ENCODE measurements around the gene KAZN. TPM values are rescaled to one million over a fixed set of nuclear protein-coding genes. Genes with fewer than 3 reads are reported as not detected.

Gene KAZN
- total and polyA plus RNA-seq, 4 experiments from 2014 or later, result 0.08 to 0.47 TPM; not detected in 2

DNA sequence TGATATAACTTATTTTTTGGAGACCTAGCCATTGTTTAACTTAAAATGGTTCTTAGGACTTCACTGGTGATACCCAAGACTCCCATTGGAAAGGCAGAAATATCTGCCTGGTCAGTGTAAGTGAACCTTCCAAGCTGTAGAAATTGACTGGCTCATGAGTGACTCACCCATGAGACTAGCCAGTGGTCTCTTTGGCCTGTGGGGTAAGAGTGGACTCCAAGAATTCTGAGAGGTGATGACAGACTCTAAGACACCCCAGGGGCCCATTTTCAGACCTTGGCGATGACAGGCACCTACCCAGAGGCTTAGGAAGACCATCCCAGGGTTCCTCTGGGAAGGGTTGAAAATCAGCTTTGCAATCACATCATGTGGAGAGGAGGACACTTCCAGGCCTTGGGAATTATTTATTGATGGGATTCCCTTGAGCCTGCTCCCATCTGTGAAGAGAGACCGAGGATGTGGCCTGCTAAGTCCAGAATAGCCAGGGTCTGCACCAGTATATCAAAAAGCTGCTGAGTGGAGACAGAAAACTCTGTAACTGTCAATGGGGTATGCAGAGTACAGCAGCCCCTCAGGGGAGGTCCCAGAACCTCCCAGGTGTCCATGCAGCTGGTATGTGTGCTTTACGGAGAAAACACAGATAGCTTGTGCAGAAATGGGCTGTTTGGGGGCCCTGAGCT lies 78.9 kb downstream of the KAZN start:
- H3K4me3 ChIP-seq (ENCODE audit: low read length in 2 of 2), result no peak overlapping the region
- H3K27ac ChIP-seq (ENCODE audit: low read depth, low read length), result no peak overlapping the region
- Mint-ChIP-seq H3K36me3 (no peaks in the 10 kb centered on the region), H3K9me3 (peaks cover 0 to 7% (median 0%) of the 10 kb centered on the region in 8 donors), H3K4me3 (no peak overlapping the region), H3K4me1 (no peaks in the 10 kb centered on the region), H3K27ac (no peak overlapping the region), H3K27me3 (peaks cover 0 to 2% of the 10 kb centered on the region in 2 donors)
- no peak for DNase-seq
- H3K36me3 ChIP-seq (ENCODE audit: insufficient read depth, low read length), result no peaks in the 10 kb centered on the region
- no peaks in the 10 kb centered on the region for H3K27me3 ChIP-seq (ENCODE audit: insufficient read depth, low read length)
- CTCF ChIA-PET (ENCODE audit: partially characterized antibody), result no interaction called here
- intact Hi-C loops (cut with micrococcal nuclease), result no loop called here
- no peaks in the 10 kb centered on the region for H3K9me3 ChIP-seq (ENCODE audit: control insufficient read depth in 1 of 2, low read length in 2 of 2)
- POLR2A ChIA-PET (ENCODE audit: partially characterized antibody), result no interaction called here
- H3K4me1 ChIP-seq (ENCODE audit: insufficient read depth, low read length), result no peaks in the 10 kb centered on the region

DNA sequence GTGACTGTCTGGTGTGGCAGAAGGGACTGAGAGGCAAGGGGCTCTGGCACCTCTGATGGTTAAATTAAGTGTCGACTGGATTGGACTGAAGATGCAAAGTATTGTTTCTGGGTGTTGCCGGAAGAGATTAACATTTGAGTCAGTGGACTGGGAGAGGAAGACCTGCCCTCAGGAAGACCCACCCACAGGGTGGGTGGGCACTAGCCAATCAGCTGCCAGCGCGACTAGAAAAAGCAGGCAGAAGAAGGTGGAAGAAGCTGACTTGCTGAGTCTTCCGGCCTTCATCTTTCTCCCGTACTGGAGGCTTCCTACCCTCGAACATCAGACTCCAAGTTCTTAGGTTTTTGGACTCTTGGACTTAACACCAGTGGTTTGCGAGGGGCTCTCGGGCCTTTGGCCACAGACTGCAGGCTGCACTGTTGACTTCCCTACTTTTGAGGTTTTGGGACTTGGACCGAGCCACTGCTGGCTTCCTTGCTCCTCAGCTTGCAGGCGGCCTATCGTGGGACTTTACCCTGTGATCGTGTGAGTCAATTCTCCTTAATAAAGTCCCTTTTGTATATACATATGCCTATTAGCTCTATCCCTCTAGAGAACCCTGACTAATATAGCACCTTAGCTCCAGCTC lies 79.6 kb downstream of the KAZN start:
- intact Hi-C loops (cut with micrococcal nuclease), result no loop called here
- Mint-ChIP-seq H3K27me3 (peaks cover 0 to 2% of the 10 kb centered on the region in 2 donors), H3K36me3 (no peaks in the 10 kb centered on the region), H3K4me1 (no peaks in the 10 kb centered on the region), H3K9me3 (peaks cover 0 to 7% (median 0%) of the 10 kb centered on the region in 8 donors), H3K27ac (no peak overlapping the region), H3K4me3 (peak overlapping the region in 1 of 8 donors; percentile 29)
- DNase-seq, result no peak
- no peaks in the 10 kb centered on the region for H3K4me1 ChIP-seq (ENCODE audit: insufficient read depth, low read length)
- POLR2A ChIA-PET (ENCODE audit: partially characterized antibody), result no interaction called here
- no peak overlapping the region for H3K27ac ChIP-seq (ENCODE audit: low read depth, low read length)
- no peak overlapping the region for H3K4me3 ChIP-seq (ENCODE audit: low read length in 2 of 2)
- no peaks in the 10 kb centered on the region for H3K36me3 ChIP-seq (ENCODE audit: insufficient read depth, low read length)
- no peaks in the 10 kb centered on the region for H3K27me3 ChIP-seq (ENCODE audit: insufficient read depth, low read length)
- CTCF ChIA-PET (ENCODE audit: partially characterized antibody), result no interaction called here
- no peaks in the 10 kb centered on the region for H3K9me3 ChIP-seq (ENCODE audit: control insufficient read depth in 1 of 2, low read length in 2 of 2)

DNA sequence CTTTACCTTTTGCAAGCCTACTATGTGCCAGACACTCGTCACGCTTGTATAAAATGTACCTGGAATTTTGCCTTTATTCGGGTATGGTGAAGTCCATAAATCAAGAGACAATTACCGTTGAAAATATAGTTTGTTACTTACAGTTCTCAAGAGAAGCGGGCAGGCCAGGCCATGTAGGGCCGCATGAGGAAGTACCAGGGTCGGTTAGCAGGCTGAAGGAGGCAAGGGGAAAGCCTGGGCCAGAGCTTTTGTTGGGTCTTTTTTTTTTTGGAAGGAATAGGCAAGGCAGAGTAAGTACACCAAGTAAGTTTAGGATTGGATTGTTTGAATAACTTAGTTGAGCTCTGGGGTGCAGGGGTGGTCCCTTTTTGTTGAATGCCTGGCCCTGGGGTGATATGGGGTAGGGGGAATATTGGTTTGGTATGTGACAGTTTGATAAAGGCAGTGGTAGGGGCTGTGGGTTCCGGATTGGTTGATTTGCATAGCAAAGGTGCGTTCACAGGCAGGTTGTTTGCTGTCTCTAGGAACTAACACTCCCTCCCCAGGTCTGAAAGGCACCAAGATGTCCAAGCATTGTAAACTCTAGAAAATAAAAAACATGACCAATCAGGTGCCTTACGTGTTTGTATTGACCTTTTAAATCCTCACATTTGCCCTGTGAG lies 80.7 kb downstream of the KAZN start:
- ChIA-PET POLR2A (ENCODE audit: partially characterized antibody) (no interaction called here), CTCF (ENCODE audit: partially characterized antibody) (no interaction called here)
- H3K27ac ChIP-seq (ENCODE audit: low read depth, low read length), result no peak overlapping the region
- H3K27me3 Mint-ChIP-seq, result peaks cover 0 to 2% of the 10 kb centered on the region in 2 donors
- no peaks in the 10 kb centered on the region for H3K36me3 Mint-ChIP-seq
- H3K36me3 ChIP-seq (ENCODE audit: insufficient read depth, low read length), result no peaks in the 10 kb centered on the region
- no peaks in the 10 kb centered on the region for H3K4me1 Mint-ChIP-seq
- intact Hi-C loops (cut with micrococcal nuclease), result no loop called here
- no peaks in the 10 kb centered on the region for H3K4me1 ChIP-seq (ENCODE audit: insufficient read depth, low read length)
- no peak overlapping the region for H3K27ac Mint-ChIP-seq
- H3K9me3 Mint-ChIP-seq, result peaks cover 0 to 8% (median 0%) of the 10 kb centered on the region in 8 donors
- no peak for DNase-seq
- H3K9me3 ChIP-seq (ENCODE audit: control insufficient read depth in 1 of 2, low read length in 2 of 2), result no peaks in the 10 kb centered on the region
- H3K4me3 ChIP-seq (ENCODE audit: low read length in 2 of 2), result no peak overlapping the region
- no peak overlapping the region for H3K4me3 Mint-ChIP-seq
- no peaks in the 10 kb centered on the region for H3K27me3 ChIP-seq (ENCODE audit: insufficient read depth, low read length)

DNA sequence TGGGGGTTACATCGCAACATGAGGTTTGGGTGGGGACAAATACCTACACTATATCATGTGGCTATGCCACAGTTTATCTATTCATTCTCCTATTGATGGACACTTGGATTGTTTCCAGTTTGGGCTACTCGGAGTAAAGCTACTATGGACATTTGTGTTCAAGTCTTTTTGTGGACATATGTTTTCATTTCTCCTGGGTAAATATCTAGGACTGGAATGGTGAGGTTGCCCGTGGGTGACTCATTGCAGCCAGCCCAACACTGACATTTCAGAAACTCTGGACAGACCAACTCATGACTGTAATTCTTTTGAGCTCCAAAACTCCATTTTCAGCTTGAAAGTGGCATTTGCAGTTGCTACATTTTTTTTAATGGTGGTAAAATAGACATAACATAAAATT lies 82.7 kb downstream of the KAZN start:
- Histone ChIP-seq H3K36me3 (ENCODE audit: insufficient read depth, low read length) (no peaks in the 10 kb centered on the region), H3K9me3 (ENCODE audit: control insufficient read depth in 1 of 2, low read length in 2 of 2) (no peaks in the 10 kb centered on the region), H3K4me3 (ENCODE audit: low read length in 2 of 2) (no peak overlapping the region), H3K27ac (ENCODE audit: low read depth, low read length) (no peak overlapping the region), H3K27me3 (ENCODE audit: insufficient read depth, low read length) (no peaks in the 10 kb centered on the region), H3K4me1 (ENCODE audit: insufficient read depth, low read length) (no peaks in the 10 kb centered on the region)
- H3K27me3 Mint-ChIP-seq, result peaks cover 2% of the 10 kb centered on the region in 2 donors
- no peak overlapping the region for H3K4me3 Mint-ChIP-seq
- H3K27ac Mint-ChIP-seq, result no peak overlapping the region
- no peak for DNase-seq
- CTCF ChIA-PET (ENCODE audit: partially characterized antibody), result no interaction called here
- no peaks in the 10 kb centered on the region for H3K36me3 Mint-ChIP-seq
- peaks cover 0 to 24% (median 5%) of the 10 kb centered on the region in 8 donors for H3K9me3 Mint-ChIP-seq
- intact Hi-C loops (cut with micrococcal nuclease), result no loop called here
- POLR2A ChIA-PET (ENCODE audit: partially characterized antibody), result no interaction called here
- H3K4me1 Mint-ChIP-seq, result no peaks in the 10 kb centered on the region

DNA sequence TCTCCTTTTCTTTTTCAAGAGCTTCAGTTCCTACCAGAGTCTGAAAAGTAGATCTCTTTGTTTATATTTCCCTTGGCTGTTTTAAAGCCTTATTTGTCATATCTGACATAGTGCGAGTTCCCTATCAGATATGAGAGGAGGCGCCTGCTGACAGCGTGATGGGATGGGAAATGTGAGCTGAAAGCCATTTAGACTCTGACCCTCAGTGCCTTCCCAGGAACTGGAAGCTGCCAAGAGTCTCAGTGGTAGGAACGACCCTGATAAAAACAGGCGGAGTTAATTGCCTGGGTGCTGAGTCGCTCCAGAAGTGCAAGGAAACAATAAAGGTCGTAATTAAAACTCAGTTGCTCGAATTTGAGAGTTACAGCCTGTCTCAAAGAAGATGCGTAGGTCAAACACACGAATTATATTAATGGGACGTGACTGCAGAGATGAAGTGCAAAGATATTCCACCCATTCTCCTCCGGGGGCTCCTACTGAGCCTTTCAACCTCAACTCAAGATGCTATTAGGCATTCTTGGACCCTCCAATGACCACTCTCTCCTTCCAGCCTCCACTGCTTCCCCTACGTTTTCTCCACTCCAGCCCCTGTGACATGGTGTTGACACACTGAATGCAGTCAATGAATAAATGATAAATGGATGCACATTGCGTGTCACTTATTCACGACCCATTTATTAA lies 84.6 kb downstream of the KAZN start:
- Mint-ChIP-seq H3K27me3 (peaks cover 2 to 6% of the 10 kb centered on the region in 2 donors), H3K9me3 (peaks cover 0 to 18% (median 4%) of the 10 kb centered on the region in 8 donors), H3K36me3 (no peaks in the 10 kb centered on the region), H3K27ac (no peak overlapping the region), H3K4me3 (no peak overlapping the region), H3K4me1 (no peaks in the 10 kb centered on the region)
- DNase-seq, result no peak
- no peak overlapping the region for H3K4me3 ChIP-seq (ENCODE audit: low read length in 2 of 2)
- H3K27me3 ChIP-seq (ENCODE audit: insufficient read depth, low read length), result no peaks in the 10 kb centered on the region
- POLR2A ChIA-PET (ENCODE audit: partially characterized antibody), result no interaction called here
- H3K4me1 ChIP-seq (ENCODE audit: insufficient read depth, low read length), result no peaks in the 10 kb centered on the region
- H3K9me3 ChIP-seq (ENCODE audit: control insufficient read depth in 1 of 2, low read length in 2 of 2), result no peaks in the 10 kb centered on the region
- intact Hi-C loops (cut with micrococcal nuclease), result no loop called here
- no peaks in the 10 kb centered on the region for H3K36me3 ChIP-seq (ENCODE audit: insufficient read depth, low read length)
- H3K27ac ChIP-seq (ENCODE audit: low read depth, low read length), result no peak overlapping the region
- CTCF ChIA-PET (ENCODE audit: partially characterized antibody), result no interaction called here

DNA sequence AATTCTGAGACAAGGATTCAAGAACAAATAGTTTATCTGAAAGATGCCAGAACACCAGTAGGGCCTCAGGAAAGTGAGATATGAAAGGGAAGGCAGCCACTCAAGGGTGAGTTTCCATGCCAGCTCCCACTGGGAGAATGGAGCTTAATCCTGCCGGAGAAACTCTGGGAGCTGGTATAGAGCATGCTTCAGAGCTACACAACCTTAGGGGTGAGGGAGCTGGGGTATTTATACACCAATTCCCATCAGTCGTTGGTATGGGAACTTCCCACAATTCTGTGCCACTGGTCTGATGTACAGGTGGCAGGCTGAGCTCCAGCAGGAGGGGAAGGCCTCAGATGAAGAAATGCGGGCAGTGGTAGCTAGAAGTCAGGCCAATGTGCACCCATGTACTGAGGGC lies 86.6 kb downstream of the KAZN start:
- intact Hi-C loops (cut with micrococcal nuclease), result no loop called here

DNA sequence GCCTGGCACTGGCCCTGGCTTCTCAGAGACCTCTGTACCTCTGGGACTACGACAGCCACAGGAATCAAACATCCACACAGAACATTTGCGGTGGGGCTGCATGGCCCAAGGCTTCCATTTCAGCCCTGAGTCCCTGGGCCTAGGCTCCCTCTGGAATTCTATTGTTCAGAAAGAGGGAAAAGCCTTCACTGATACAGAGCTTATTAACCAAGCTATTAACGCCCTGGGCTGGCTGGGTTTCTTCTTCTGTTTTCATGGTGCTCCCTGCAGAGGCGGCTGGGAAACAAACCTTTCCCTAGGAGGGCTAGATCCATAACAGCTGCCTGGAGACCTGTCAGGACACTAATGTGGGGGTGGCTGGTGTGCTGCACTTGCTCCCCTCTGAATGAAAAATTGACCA lies 88.2 kb downstream of the KAZN start:
- no peaks in the 10 kb centered on the region for H3K9me3 ChIP-seq (ENCODE audit: control insufficient read depth in 1 of 2, low read length in 2 of 2)
- peaks cover 0 to 18% (median 4%) of the 10 kb centered on the region in 8 donors for H3K9me3 Mint-ChIP-seq
- no peak for DNase-seq
- no peak overlapping the region for H3K4me3 Mint-ChIP-seq
- ChIA-PET CTCF (ENCODE audit: partially characterized antibody) (no interaction called here), POLR2A (ENCODE audit: partially characterized antibody) (no interaction called here)
- H3K36me3 ChIP-seq (ENCODE audit: insufficient read depth, low read length), result no peaks in the 10 kb centered on the region
- H3K27ac Mint-ChIP-seq, result no peak overlapping the region
- H3K4me1 ChIP-seq (ENCODE audit: insufficient read depth, low read length), result no peaks in the 10 kb centered on the region
- no peaks in the 10 kb centered on the region for H3K4me1 Mint-ChIP-seq
- no peaks in the 10 kb centered on the region for H3K27me3 ChIP-seq (ENCODE audit: insufficient read depth, low read length)
- H3K27me3 Mint-ChIP-seq, result peaks cover 0 to 6% of the 10 kb centered on the region in 2 donors
- H3K4me3 ChIP-seq (ENCODE audit: low read length in 2 of 2), result no peak overlapping the region
- intact Hi-C loops (cut with micrococcal nuclease), result no loop called here
- no peak overlapping the region for H3K27ac ChIP-seq (ENCODE audit: low read depth, low read length)
- no peaks in the 10 kb centered on the region for H3K36me3 Mint-ChIP-seq

More for the DNA sequence above, 86.6 kb downstream of the KAZN start:
- Histone ChIP-seq H3K27ac (ENCODE audit: low read depth, low read length) (no peak overlapping the region), H3K9me3 (ENCODE audit: control insufficient read depth in 1 of 2, low read length in 2 of 2) (no peaks in the 10 kb centered on the region), H3K4me3 (ENCODE audit: low read length in 2 of 2) (no peak overlapping the region), H3K36me3 (ENCODE audit: insufficient read depth, low read length) (no peaks in the 10 kb centered on the region), H3K27me3 (ENCODE audit: insufficient read depth, low read length) (no peaks in the 10 kb centered on the region), H3K4me1 (ENCODE audit: insufficient read depth, low read length) (no peaks in the 10 kb centered on the region)
- H3K27me3 Mint-ChIP-seq, result peaks cover 2 to 6% of the 10 kb centered on the region in 2 donors
- H3K36me3 Mint-ChIP-seq, result no peaks in the 10 kb centered on the region
- CTCF ChIA-PET (ENCODE audit: partially characterized antibody), result no interaction called here
- H3K4me1 Mint-ChIP-seq, result no peaks in the 10 kb centered on the region
- no peak overlapping the region for H3K4me3 Mint-ChIP-seq
- H3K27ac Mint-ChIP-seq, result no peak overlapping the region
- POLR2A ChIA-PET (ENCODE audit: partially characterized antibody), result no interaction called here
- peaks cover 0 to 18% (median 4%) of the 10 kb centered on the region in 8 donors for H3K9me3 Mint-ChIP-seq
- DNase-seq, result no peak
